ENCODE measurements around the gene WDR20.

WDR20 gene

GRCh38 chr14:102201353-102201738 lies 61.6 kb downstream of the WDR20 start:
- no peak for DNase-seq

GRCh38 chr14:102201776-102202175 lies 62.1 kb downstream of the WDR20 start:
- DNase-seq: no peak

GRCh38 chr14:102202944-102203343 lies 63.2 kb downstream of the WDR20 start:
- no peak for DNase-seq

- DNase-seq: no peak
Observed at GRCh38 chr14:102203382-102203781, 63.7 kb downstream of the WDR20 start.

GRCh38 chr14:102205560-102205959 lies 65.9 kb downstream of the WDR20 start:
- DNase-seq: no peak

- DNase-seq: no peak
Observed at GRCh38 chr14:102206918-102207317, 67.2 kb downstream of the WDR20 start.

- no peak for DNase-seq
Observed at GRCh38 chr14:102207831-102208365, 68.2 kb downstream of the WDR20 start.

- DNase-seq: no peak
Observed at GRCh38 chr14:102208741-102209140, 69.0 kb downstream of the WDR20 start.

- no peak for DNase-seq
Observed at GRCh38 chr14:102209224-102209966, 69.7 kb downstream of the WDR20 start.

GRCh38 chr14:102210421-102211042 lies 70.8 kb downstream of the WDR20 start:
- DNase-seq: no peak

- no peak for DNase-seq
Observed at GRCh38 chr14:102211240-102211639, 71.5 kb downstream of the WDR20 start.

- DNase-seq: no peak
Observed at GRCh38 chr14:102212356-102212755, 72.7 kb downstream of the WDR20 start.

- DNase-seq: no peak
Observed at GRCh38 chr14:102212845-102213244, 73.1 kb downstream of the WDR20 start.

GRCh38 chr14:102213470-102213869 lies 73.8 kb downstream of the WDR20 start:
- no peak for DNase-seq

GRCh38 chr14:102213984-102214658 lies 74.4 kb downstream of the WDR20 start:
- no peak for DNase-seq

- no peak for DNase-seq
Observed at GRCh38 chr14:102215071-102215470, 75.4 kb downstream of the WDR20 start.

GRCh38 chr14:102215576-102216250 lies 76.0 kb downstream of the WDR20 start:
- no peak for DNase-seq

GRCh38 chr14:102217399-102217798 lies 77.7 kb downstream of the WDR20 start:
- DNase-seq: no peak

GRCh38 chr14:102217987-102218421 lies 78.3 kb downstream of the WDR20 start:
- DNase-seq: no peak

- DNase-seq: no peak
Observed at GRCh38 chr14:102218688-102219087, 79.0 kb downstream of the WDR20 start.

GRCh38 chr14:102219316-102219715 lies 79.6 kb downstream of the WDR20 start:
- DNase-seq: no peak

- no peak for DNase-seq
Observed at GRCh38 chr14:102220031-102220430, 80.3 kb downstream of the WDR20 start.

GRCh38 chr14:102221026-102221425 lies 81.3 kb downstream of the WDR20 start:
- no peak for DNase-seq
